ENCODE measurements around the gene HMX2.

The HMX2 gene

DNA sequence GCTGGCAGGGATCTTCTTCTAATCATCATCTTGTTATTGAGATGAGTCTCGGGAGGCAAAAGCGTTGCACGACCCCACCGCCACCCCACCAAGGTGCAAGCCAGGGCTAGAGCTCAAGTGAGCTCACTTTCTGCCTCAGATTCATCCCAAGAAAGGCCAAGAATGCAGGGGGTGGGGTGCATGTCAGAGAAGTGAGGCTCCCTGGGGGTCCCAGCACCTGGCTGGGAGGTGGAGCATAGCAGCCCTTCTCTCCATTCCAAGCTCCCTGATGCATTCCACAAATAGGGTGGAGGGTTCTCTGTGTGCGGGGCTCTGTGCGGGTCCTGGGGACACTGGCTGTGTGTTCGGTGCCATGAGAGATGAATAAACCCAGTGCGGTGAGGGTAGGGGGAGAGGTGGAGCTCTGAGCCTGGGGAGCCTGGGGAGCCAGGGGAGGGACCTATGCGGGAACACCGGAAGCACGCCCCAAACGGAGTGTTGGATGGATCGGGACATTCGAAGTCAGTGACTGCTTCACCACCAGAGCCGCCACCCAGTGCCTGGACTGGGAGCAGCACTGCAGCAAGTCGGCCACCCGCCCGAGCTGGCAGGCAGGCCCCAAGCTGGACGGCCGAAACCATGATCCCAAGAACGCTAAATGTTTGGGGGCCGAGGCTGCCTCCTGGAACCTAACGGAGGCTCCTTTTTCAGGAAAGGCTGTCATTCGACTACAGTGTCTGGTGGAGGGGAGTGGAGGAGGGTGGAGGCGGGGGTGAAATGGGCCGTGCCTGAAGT, 30.1 kb upstream of the HMX2 start:
- no peak for DNase-seq (ENCODE audit: low read depth, low spot score)
- in situ Hi-C loops (cut with HindIII; ENCODE audit: low sequenced_read_pairs): no loop called here
- no peak overlapping the region for H3K4me3 ChIP-seq (ENCODE audit: low read depth, low read length)
- TF ChIP-seq CTCF (IDR thresholded peaks at IDR 0.05; ENCODE audit: low read depth, low read length): no peak

DNA sequence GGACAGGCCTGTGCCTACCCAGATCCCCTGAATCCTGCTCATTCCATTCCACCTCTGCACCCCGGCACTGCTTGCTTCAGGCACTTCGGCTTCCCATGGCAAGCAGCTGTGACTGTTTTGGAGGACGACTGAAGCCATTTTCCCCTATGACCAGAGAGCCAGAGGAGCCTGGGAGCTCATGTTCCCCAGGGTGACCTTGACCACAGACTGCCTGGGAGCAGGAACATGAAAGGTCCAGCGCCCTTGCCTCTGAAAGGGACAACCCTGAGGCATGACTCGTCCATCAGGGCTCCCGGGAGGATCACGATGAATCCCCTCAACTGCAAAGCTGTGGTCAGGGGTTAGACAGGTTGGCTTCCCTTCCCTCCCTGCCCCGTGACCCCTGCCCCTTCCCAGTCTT, 28.9 kb upstream of the HMX2 start:
- no peak overlapping the region for H3K4me3 ChIP-seq (ENCODE audit: low read depth, low read length)
- in situ Hi-C loops (cut with HindIII; ENCODE audit: low sequenced_read_pairs): no loop called here
- DNase-seq (ENCODE audit: low read depth, low spot score): no peak
- TF ChIP-seq CTCF (IDR thresholded peaks at IDR 0.05; ENCODE audit: low read depth, low read length): no peak

- no peak overlapping the region for H3K4me3 ChIP-seq (ENCODE audit: low read depth, low read length)
- no peak for DNase-seq (ENCODE audit: low read depth, low spot score)
- TF ChIP-seq CTCF (IDR thresholded peaks at IDR 0.05; ENCODE audit: low read depth, low read length): no peak
- in situ Hi-C loops (cut with HindIII; ENCODE audit: low sequenced_read_pairs): no loop called here
Observed at GRCh38 chr10:123126246-123126645, 21.7 kb upstream of the HMX2 start.

GRCh38 chr10:123129618-123130271, 18.2 kb upstream of the HMX2 start:
- no peak overlapping the region for H3K4me3 ChIP-seq (ENCODE audit: low read depth, low read length)
- DNase-seq (ENCODE audit: low read depth, low spot score): no peak
- TF ChIP-seq CTCF (IDR thresholded peaks at IDR 0.05; ENCODE audit: low read depth, low read length): no peak
- in situ Hi-C loops (cut with HindIII; ENCODE audit: low sequenced_read_pairs): no loop called here

GRCh38 chr10:123132576-123133477, 15.1 kb upstream of the HMX2 start:
- H3K4me3 ChIP-seq (ENCODE audit: low read depth, low read length): no peak overlapping the region
- peak; percentile 78 for DNase-seq (ENCODE audit: low read depth, low spot score)
- in situ Hi-C loops (cut with HindIII; ENCODE audit: low sequenced_read_pairs): no loop called here
- peak; percentile 94 for TF ChIP-seq CTCF (IDR thresholded peaks at IDR 0.05; ENCODE audit: low read depth, low read length)

GRCh38 chr10:123133541-123134342, 14.2 kb upstream of the HMX2 start:
- no peak overlapping the region for H3K4me3 ChIP-seq (ENCODE audit: low read depth, low read length)
- TF ChIP-seq CTCF (IDR thresholded peaks at IDR 0.05; ENCODE audit: low read depth, low read length): no peak
- in situ Hi-C loops (cut with HindIII; ENCODE audit: low sequenced_read_pairs): no loop called here
- no peak for DNase-seq (ENCODE audit: low read depth, low spot score)

Data from astrocyte of the spinal cord (primary cell).